HEK293 (cell line): ENCODE measurements around the gene HMGN4.

Experiments used
- ATF2 ChIP-seq: fragments of 450-650 bp; formaldehyde crosslinking; IDR thresholded peaks from 2 replicates; pipeline ENCODE4 v1.5.1; 2016; ENCODE audit warnings: missing biosample characterization, missing genetic modification characterization, low read depth
- MZF1 ChIP-seq: fragments of 450-650 bp; formaldehyde crosslinking; IDR thresholded peaks from 2 replicates; pipeline ENCODE4 v1.5.1; 2017; ENCODE audit warnings: missing biosample characterization, missing genetic modification characterization, borderline replicate concordance
- OVOL3 ChIP-seq: fragments of 450-650 bp; formaldehyde crosslinking; IDR thresholded peaks from 2 replicates; pipeline ENCODE4 v1.5.1; 2016; ENCODE audit warnings: missing biosample characterization, missing genetic modification characterization
- SCRT2 ChIP-seq: fragments of 450-650 bp; formaldehyde crosslinking; IDR thresholded peaks from 2 replicates; pipeline ENCODE4 v1.5.1; 2016; ENCODE audit warnings: missing biosample characterization, missing genetic modification characterization
- SP7 ChIP-seq: fragments of 450-650 bp; formaldehyde crosslinking; IDR thresholded peaks from 2 replicates; pipeline ENCODE4 v1.5.1; 2016; ENCODE audit warnings: missing biosample characterization, missing genetic modification characterization
- YY2 ChIP-seq: fragments of 450-650 bp; formaldehyde crosslinking; IDR thresholded peaks from 2 replicates; pipeline ENCODE4 v1.5.1; 2016; ENCODE audit warnings: missing biosample characterization, missing genetic modification characterization
- ZBTB1 ChIP-seq: fragments of 450-650 bp; formaldehyde crosslinking; IDR thresholded peaks from 2 replicates; pipeline ENCODE4 v1.5.1; 2016; ENCODE audit warnings: missing biosample characterization, missing genetic modification characterization
- ZBTB17 ChIP-seq: fragments of 450-650 bp; formaldehyde crosslinking; IDR thresholded peaks from 2 replicates; pipeline ENCODE4 v1.5.1; 2016; ENCODE audit warnings: missing biosample characterization, missing genetic modification characterization
- ZIC2 ChIP-seq: fragments of 450-650 bp; formaldehyde crosslinking; IDR thresholded peaks from 2 replicates; pipeline ENCODE4 v1.5.1; 2016; ENCODE audit warnings: missing biosample characterization, missing genetic modification characterization
- ZNF10 ChIP-seq: fragments of 450-650 bp; formaldehyde crosslinking; IDR thresholded peaks from 2 replicates; pipeline ENCODE4 v1.5.1; 2017; ENCODE audit warnings: missing biosample characterization, missing genetic modification characterization
- ZNF16 ChIP-seq: fragments of 450-650 bp; formaldehyde crosslinking; IDR thresholded peaks from 2 replicates; pipeline ENCODE4 v1.5.1; 2016; ENCODE audit warnings: low read depth, missing biosample characterization, missing genetic modification characterization
- ZNF174 ChIP-seq: fragments of 450-650 bp; formaldehyde crosslinking; IDR thresholded peaks from 2 replicates; pipeline ENCODE4 v1.5.0; 2017; ENCODE audit warnings: missing biosample characterization, mild to moderate bottlenecking, missing genetic modification characterization
- ZNF19 ChIP-seq: fragments of 450-650 bp; formaldehyde crosslinking; IDR thresholded peaks from 2 replicates; pipeline ENCODE4; 2016; ENCODE audit warnings: missing biosample characterization, missing genetic modification characterization, low read depth
- ZNF324 ChIP-seq: fragments of 450-650 bp; formaldehyde crosslinking; IDR thresholded peaks from 2 replicates; pipeline ENCODE4 v1.5.1; 2016; ENCODE audit warnings: missing biosample characterization, missing genetic modification characterization
- ZNF398 ChIP-seq: fragments of 450-650 bp; formaldehyde crosslinking; IDR thresholded peaks from 2 replicates; pipeline ENCODE4 v1.5.1; 2017; ENCODE audit warnings: missing biosample characterization, missing genetic modification characterization
- ZNF488 ChIP-seq: fragments of 450-650 bp; formaldehyde crosslinking; IDR thresholded peaks from 2 replicates; pipeline ENCODE4 v1.5.1; 2016; ENCODE audit warnings: missing biosample characterization, missing genetic modification characterization
- ZNF514 ChIP-seq: fragments of 450-650 bp; formaldehyde crosslinking; IDR thresholded peaks from 2 replicates; pipeline ENCODE4 v1.5.1; 2016; ENCODE audit warnings: missing biosample characterization, missing genetic modification characterization
- ZNF548 ChIP-seq: fragments of 450-650 bp; formaldehyde crosslinking; IDR thresholded peaks from 2 replicates; pipeline ENCODE4 v1.5.1; 2016; ENCODE audit warnings: missing biosample characterization, missing genetic modification characterization
- ZNF596 ChIP-seq: fragments of 450-650 bp; IDR thresholded peaks from 2 replicates; pipeline ENCODE4 v1.5.0; 2018; ENCODE audit warnings: missing biosample characterization, mild to moderate bottlenecking, missing genetic modification characterization, moderate library complexity
- ZNF626 ChIP-seq: fragments of 450-650 bp; sonication (Bioruptor Pico); formaldehyde crosslinking; IDR thresholded peaks from 2 replicates; pipeline ENCODE4 v1.5.1; 2018; ENCODE audit warnings: missing biosample characterization, missing genetic modification characterization, inconsistent platforms
- ZNF654 ChIP-seq: fragments of 450-650 bp; formaldehyde crosslinking; IDR thresholded peaks from 2 replicates; pipeline ENCODE4 v1.5.1; 2016; ENCODE audit warnings: low read depth, missing biosample characterization, missing genetic modification characterization
- ZNF692 ChIP-seq: fragments of 450-650 bp; formaldehyde crosslinking; IDR thresholded peaks from 2 replicates; pipeline ENCODE4 v1.5.1; 2016; ENCODE audit warnings: missing biosample characterization, missing genetic modification characterization
- ZNF707 ChIP-seq: fragments of 450-650 bp; formaldehyde crosslinking; IDR thresholded peaks from 2 replicates; pipeline ENCODE4 v1.5.1; 2016; ENCODE audit warnings: missing biosample characterization, missing genetic modification characterization
- ZNF776 ChIP-seq: fragments of 450-650 bp; formaldehyde crosslinking; IDR thresholded peaks from 2 replicates; pipeline ENCODE4 v1.5.0; 2017; ENCODE audit warnings: missing biosample characterization, missing genetic modification characterization, borderline replicate concordance
- ZNF777 ChIP-seq: fragments of 450-650 bp; formaldehyde crosslinking; IDR thresholded peaks from 2 replicates; pipeline ENCODE4 v1.5.1; 2017; ENCODE audit warnings: missing biosample characterization, missing genetic modification characterization, borderline replicate concordance
- ZNF792 ChIP-seq: fragments of 450-650 bp; formaldehyde crosslinking; IDR thresholded peaks from 2 replicates; pipeline ENCODE4 v1.5.1; 2016; ENCODE audit warnings: missing biosample characterization, missing genetic modification characterization
- TF ChIP-seq, protein P1 (sequence below): fragments of 450-650 bp; formaldehyde crosslinking; IDR thresholded peaks from 2 replicates; pipeline ENCODE4 v1.5.1; 2016; ENCODE audit warnings: missing biosample characterization, missing genetic modification characterization
- TF ChIP-seq, protein P2 (sequence below): fragments of 450-650 bp; IDR thresholded peaks from 2 replicates; pipeline ENCODE4 v1.5.1; 2018; ENCODE audit warnings: missing biosample characterization, mild to moderate bottlenecking, missing genetic modification characterization
- TF ChIP-seq, protein P3 (sequence below): fragments of 450-650 bp; formaldehyde crosslinking; IDR thresholded peaks from 2 replicates; pipeline ENCODE4 v1.5.0; 2017; ENCODE audit warnings: missing biosample characterization, missing genetic modification characterization, borderline replicate concordance

HMGN4 gene

GRCh38 chr6:26553635-26554446, 15.7 kb downstream of the HMGN4 start (continued):
- TF ChIP-seq, protein P1, sequence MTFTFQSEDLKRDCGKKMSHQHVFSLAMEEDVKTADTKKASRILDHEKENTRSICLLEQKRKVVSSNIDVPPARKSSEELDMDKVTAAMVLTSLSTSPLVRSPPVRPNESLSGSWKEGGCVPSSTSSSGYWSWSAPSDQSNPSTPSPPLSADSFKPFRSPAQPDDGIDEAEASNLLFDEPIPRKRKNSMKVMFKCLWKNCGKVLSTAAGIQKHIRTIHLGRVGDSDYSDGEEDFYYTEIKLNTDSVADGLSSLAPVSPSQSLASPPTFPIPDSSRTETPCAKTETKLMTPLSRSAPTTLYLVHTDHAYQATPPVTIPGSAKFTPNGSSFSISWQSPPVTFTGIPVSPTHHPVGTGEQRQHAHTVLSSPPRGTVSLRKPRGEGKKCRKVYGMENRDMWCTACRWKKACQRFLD, result no peak
- TF ChIP-seq ZNF707 (tag by site-specific recombination) (no peak), ZNF792 (no peak), ZNF692 (tag by site-specific recombination) (no peak; the same call in 1 of the 2 replicates), ZNF626 (tag by site-specific recombination) (no peak), ZIC2 (tag by site-specific recombination) (peak; percentile 13; the same call in 1 of the 2 replicates), ATF2 (tag by site-specific recombination) (peak; percentile 9; the same call in 1 of the 2 replicates), ZNF514 (tag by site-specific recombination) (no peak), ZNF10 (no peak; the same call in 1 of the 2 replicates), ZBTB1 (tag by site-specific recombination) (no peak), MZF1 (0 out of 2 replicates have a peak, but pooled peaks have one; percentile 13), ZNF16 (tag by site-specific recombination) (no peak), ZNF596 (no peak), ZNF548 (tag by site-specific recombination) (no peak), OVOL3 (no peak), ZNF776 (tag by site-specific recombination) (no peak), ZNF488 (tag by site-specific recombination) (no peak), ZNF324 (no peak), ZBTB17 (tag by site-specific recombination) (peak; percentile 72), YY2 (tag by site-specific recombination) (no peak), ZNF654 (no peak; the same call in none of the 2 replicates), SCRT2 (peak; percentile 40), ZNF398 (no peak), ZNF174 (no peak), SP7 (tag by site-specific recombination) (peak; percentile 73), ZNF777 (no peak), ZNF19 (tag by site-specific recombination) (no peak)
- TF ChIP-seq, protein P2, sequence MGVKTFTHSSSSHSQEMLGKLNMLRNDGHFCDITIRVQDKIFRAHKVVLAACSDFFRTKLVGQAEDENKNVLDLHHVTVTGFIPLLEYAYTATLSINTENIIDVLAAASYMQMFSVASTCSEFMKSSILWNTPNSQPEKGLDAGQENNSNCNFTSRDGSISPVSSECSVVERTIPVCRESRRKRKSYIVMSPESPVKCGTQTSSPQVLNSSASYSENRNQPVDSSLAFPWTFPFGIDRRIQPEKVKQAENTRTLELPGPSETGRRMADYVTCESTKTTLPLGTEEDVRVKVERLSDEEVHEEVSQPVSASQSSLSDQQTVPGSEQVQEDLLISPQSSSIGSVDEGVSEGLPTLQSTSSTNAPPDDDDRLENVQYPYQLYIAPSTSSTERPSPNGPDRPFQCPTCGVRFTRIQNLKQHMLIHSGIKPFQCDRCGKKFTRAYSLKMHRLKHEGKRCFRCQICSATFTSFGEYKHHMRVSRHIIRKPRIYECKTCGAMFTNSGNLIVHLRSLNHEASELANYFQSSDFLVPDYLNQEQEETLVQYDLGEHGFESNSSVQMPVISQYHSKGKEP (tag by site-specific recombination), result peak; percentile 63
- TF ChIP-seq, protein P3, sequence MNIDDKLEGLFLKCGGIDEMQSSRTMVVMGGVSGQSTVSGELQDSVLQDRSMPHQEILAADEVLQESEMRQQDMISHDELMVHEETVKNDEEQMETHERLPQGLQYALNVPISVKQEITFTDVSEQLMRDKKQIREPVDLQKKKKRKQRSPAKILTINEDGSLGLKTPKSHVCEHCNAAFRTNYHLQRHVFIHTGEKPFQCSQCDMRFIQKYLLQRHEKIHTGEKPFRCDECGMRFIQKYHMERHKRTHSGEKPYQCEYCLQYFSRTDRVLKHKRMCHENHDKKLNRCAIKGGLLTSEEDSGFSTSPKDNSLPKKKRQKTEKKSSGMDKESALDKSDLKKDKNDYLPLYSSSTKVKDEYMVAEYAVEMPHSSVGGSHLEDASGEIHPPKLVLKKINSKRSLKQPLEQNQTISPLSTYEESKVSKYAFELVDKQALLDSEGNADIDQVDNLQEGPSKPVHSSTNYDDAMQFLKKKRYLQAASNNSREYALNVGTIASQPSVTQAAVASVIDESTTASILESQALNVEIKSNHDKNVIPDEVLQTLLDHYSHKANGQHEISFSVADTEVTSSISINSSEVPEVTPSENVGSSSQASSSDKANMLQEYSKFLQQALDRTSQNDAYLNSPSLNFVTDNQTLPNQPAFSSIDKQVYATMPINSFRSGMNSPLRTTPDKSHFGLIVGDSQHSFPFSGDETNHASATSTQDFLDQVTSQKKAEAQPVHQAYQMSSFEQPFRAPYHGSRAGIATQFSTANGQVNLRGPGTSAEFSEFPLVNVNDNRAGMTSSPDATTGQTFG (tag by site-specific recombination), result no peak
